ENCODE results near the gene FAF1.

FAF1 gene

GRCh38 chr1:50930193-50930592, 29.9 kb downstream of the FAF1 start:
- H3K36me3 Mint-ChIP-seq (ENCODE audit: low read depth) = peaks cover 37% of the 10 kb centered on the region
- peaks cover 5% of the 10 kb centered on the region for H3K4me1 Mint-ChIP-seq
- DNase-seq = no peak
- H3K4me3 Mint-ChIP-seq = no peak overlapping the region
- peaks cover 27% of the 10 kb centered on the region for H3K9me3 Mint-ChIP-seq
- no peaks in the 10 kb centered on the region for H3K27me3 Mint-ChIP-seq (ENCODE audit: low read depth, poor library complexity)
- no peak overlapping the region for H3K27ac Mint-ChIP-seq
- no peak for TF ChIP-seq CTCF (IDR thresholded peaks at IDR 0.05)

GRCh38 chr1:50929376-50929958, 30.6 kb downstream of the FAF1 start:
- DNase-seq = no peak
- H3K9me3 Mint-ChIP-seq = peaks cover 32% of the 10 kb centered on the region
- TF ChIP-seq CTCF (IDR thresholded peaks at IDR 0.05) = peak; percentile 53

GRCh38 chr1:50923564-50923963, 36.5 kb downstream of the FAF1 start:
- Mint-ChIP-seq H3K4me3 (no peak overlapping the region), H3K27me3 (ENCODE audit: low read depth, poor library complexity) (peaks cover 5% of the 10 kb centered on the region), H3K9me3 (peaks cover 78% of the 10 kb centered on the region), H3K27ac (no peak overlapping the region), H3K4me1 (no peaks in the 10 kb centered on the region), H3K36me3 (ENCODE audit: low read depth) (peaks cover 81% of the 10 kb centered on the region)
- no peak for TF ChIP-seq CTCF (IDR thresholded peaks at IDR 0.05)
- DNase-seq = no peak

More at GRCh38 chr1:50929376-50929958, 30.6 kb downstream of the FAF1 start:
- H3K27me3 Mint-ChIP-seq (ENCODE audit: low read depth, poor library complexity) = no peaks in the 10 kb centered on the region
- peaks cover 5% of the 10 kb centered on the region for H3K4me1 Mint-ChIP-seq
- H3K36me3 Mint-ChIP-seq (ENCODE audit: low read depth) = peaks cover 41% of the 10 kb centered on the region
- no peak overlapping the region for H3K4me3 Mint-ChIP-seq
- H3K27ac Mint-ChIP-seq = no peak overlapping the region

- no peak for TF ChIP-seq CTCF (IDR thresholded peaks at IDR 0.05)
- no peak for DNase-seq
- H3K4me3 Mint-ChIP-seq = no peak overlapping the region
- H3K4me1 Mint-ChIP-seq = no peaks in the 10 kb centered on the region
- peaks cover 67% of the 10 kb centered on the region for H3K36me3 Mint-ChIP-seq (ENCODE audit: low read depth)
- H3K27me3 Mint-ChIP-seq (ENCODE audit: low read depth, poor library complexity) = peaks cover 8% of the 10 kb centered on the region
- H3K27ac Mint-ChIP-seq = no peak overlapping the region
- peaks cover 65% of the 10 kb centered on the region for H3K9me3 Mint-ChIP-seq
Observed at GRCh38 chr1:50921029-50921428, 39.0 kb downstream of the FAF1 start.

- Mint-ChIP-seq H3K36me3 (ENCODE audit: low read depth) (peaks cover 61% of the 10 kb centered on the region), H3K4me3 (no peak overlapping the region), H3K27ac (no peak overlapping the region), H3K4me1 (no peaks in the 10 kb centered on the region), H3K9me3 (peaks cover 58% of the 10 kb centered on the region), H3K27me3 (ENCODE audit: low read depth, poor library complexity) (peaks cover 8% of the 10 kb centered on the region)
- DNase-seq = no peak
- TF ChIP-seq CTCF (IDR thresholded peaks at IDR 0.05) = no peak
Observed at GRCh38 chr1:50920409-50920808, 39.7 kb downstream of the FAF1 start.
